HTR-8/SVneo (cell line): ENCODE results near the gene EIF4G3.
"Not testable (repeated sequence)": the region's sequence is repeated elsewhere in the genome, so short reads cannot be mapped to it uniquely, and the experiment has no call there.

Experiments
- DNase-seq: peaks from one replicate; pipeline ENCODE4 v3.0.0; 2011; ENCODE audit warnings: low spot score, mixed read lengths; ENCODE audit not compliant: insufficient read length
- FAIRE-seq: peaks from 2 replicates; lab custom pipeline; 2011; peaks lifted over from hg19 to GRCh38; lab: Jason Lieb, UNC

EIF4G3 gene

DNA sequence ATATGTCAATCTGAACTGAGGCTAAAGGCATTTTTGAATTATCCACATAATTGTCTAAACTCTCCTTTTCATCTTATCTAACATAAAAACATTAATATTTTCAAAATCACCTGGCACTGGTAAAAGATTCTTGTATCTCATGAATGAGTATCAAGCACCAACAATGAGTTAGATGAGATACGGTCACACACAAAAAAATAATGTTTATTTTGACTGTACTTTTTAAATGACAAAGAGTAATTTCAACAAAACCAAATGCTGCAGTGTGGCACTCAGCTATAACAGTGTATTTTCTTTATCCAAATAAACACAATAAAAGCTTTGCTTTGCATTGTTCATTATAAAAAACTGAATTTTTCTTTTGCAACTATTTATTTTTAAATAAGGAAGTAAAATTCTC is 59.5 kb downstream of the EIF4G3 start:
- no peak for FAIRE-seq

DNA sequence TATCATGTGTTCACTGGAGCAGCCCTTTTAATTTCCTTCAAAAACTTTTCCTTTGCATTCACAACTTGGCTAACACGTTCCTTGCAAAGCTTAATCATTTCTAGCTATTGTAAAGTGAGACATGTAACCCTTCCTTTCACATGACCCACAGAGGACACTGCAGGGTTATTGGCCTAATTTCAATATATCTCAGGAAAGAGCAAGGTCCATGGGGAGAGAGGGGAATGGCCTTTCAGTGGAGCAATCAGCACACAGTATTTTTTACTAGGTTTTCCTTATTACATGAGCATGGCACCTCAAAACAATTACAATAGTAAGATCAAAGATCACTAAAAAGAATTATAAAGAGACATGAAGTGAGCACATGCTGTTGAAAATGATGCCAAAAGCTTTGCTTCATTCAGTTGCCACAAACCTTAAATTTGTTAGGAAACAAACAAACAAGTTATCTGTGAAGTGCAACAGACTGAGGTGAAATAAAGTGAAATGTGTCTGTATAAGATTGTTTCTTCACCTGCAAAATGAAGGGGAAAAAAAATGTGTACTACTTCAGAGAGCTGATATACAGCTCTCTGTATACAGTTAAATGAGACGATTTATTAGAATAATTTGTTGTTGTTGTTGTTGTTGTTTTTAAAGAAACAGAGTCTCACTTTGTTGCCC is 61.5 kb downstream of the EIF4G3 start:
- FAIRE-seq (no peak), DNase-seq (no peak)

More for the DNA sequence above, 59.5 kb downstream of the EIF4G3 start:
- no peak for DNase-seq

DNA sequence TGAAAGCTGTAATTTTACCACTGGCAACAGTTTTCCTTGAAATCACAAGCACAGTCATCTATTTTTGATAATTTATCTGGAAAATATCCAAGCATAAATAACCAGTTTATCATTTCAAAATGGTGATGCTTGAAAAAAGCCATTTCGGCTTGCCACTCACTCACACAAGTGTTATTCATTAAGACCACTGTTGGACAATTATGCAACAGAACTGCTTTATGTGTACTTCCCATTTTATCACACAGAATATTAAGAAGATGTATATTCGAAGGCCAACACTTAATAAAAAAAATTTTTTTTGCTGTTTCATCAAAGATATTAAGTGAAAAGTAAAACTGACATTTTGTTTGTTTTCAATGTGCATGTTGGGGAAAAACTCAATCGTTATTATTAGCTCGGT is 62.3 kb downstream of the EIF4G3 start:
- DNase-seq (no peak), FAIRE-seq (no peak)

DNA sequence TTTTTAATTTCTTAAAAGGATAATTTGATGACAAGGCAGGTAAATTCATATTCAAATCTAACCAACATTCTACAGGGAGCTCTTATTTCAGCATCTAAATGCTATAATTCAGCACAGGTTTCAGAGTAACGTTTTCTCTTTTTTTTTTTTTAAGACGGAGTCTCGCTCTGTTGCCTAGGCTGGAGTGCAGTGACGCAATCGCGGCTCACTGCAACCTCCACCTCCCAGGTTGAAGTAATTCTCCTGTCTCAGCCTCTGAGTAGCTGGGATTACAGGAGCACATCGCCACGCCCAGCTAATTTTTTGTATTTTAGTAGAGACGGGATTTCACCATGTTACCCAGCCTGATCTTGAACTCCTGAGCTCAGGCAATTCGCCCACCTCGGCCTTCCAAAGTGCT is 66.5 kb downstream of the EIF4G3 start:
- no peak for DNase-seq
- FAIRE-seq, result no peak

DNA sequence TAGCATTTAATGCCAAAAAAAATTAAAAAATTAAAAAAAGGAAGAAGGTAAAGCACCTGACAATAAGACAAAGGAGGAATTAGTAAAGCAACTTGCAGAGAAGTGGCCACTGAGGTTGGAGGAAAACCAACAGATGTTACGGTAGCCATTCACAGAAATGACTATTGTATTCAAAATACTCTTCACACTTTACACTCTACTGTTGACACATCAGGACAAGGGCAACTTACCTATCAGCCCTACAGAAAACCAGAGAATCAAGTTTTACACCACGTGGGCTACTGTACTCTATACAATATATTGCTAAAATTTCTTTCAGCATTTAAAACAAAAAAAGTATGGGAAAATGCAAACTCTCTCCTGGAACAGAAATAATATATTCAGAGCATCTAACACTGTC is 70.0 kb downstream of the EIF4G3 start:
- no peak for DNase-seq
- no peak for FAIRE-seq

DNA sequence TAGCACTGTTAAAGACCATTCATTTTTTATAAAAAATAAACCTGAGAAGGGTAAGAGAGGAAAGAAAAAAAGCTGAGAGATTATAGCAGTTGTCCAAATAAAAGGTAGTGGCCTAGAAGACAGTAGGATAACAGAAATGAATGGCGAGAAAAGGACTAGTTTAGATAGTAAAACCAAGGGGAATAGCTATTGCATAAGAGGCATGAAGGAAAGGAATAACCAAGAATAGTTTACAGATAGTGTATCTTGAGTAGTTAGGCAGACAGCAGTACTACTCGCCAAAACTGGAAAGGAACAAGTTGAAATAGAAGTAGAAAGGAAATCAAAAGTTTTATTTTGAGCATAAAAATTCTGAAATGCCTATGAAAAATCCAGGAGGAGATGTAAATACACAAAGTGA is 70.5 kb downstream of the EIF4G3 start:
- DNase-seq (no peak), FAIRE-seq (no peak)

DNA sequence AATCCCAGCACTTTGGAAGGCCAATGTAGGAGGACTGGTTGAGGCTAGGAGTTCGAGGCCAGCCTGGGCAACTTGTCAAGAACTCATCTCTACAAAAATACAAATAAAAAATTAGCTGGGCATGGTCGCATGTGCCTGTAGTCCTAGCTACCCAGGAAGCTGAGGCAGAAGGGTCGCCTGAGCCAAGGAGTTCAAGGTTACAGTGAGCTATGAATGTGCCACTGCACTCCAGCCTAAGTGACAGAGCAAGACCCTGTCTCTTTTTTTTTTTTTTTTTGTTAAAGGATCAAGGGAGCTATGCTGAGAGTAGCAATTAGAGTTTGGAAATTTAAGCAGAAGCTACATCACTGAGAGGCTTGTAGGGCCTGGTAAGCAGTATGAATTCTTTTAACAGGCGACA is 70.9 kb downstream of the EIF4G3 start:
- DNase-seq (no peak), FAIRE-seq (no peak)

DNA sequence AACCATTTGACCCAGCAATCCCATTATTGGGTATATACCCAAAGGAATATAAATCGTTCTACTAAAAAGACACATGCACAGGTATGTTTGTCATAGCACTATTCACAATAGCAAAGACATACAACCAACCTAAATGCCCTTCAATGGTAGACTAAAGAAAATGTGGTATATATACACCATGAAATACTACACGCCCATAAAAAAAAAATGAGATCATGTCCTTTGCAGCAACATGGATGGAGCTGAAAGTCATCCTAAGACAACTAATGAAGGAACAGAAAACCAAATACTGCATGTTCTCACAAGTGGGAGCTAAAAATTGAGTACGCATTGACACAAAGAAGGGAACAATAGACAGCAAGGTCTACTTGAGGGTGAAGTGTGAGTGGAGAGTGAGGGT is 72.0 kb downstream of the EIF4G3 start:
- no peak for DNase-seq
- FAIRE-seq, result no peak

DNA sequence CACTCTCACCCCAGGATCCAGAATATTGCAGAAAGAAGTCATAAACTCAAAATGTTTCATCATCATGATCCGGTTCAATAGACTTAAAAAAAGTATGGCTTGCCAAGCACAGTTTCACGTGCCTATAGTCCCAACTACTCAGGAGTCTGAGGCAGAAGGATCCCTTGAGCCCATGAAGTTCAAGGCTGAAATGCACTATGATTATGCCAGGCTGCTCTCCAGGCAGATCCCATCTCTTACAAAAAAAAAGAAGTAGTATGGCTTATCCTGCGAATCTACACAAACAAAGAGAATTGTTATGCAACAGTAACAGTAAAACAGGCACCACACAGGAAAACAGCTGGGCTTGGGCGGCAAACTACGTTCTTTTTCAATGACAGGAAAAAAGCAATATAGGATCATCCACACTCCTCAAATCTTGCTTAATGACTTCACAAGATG is 76.2 kb downstream of the EIF4G3 start:
- FAIRE-seq (no peak), DNase-seq (no peak)

DNA sequence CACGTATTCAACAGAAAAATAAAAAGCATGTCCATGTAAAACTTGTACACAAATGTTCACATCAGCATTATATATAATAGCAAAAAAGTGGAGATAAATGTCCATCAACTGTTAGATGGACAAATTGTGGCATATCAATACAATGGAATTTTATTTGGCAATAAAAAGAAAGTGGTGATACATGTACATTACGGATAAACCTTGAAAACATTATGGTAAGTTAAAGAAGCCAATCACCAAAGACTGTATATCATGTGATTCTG is 76.9 kb downstream of the EIF4G3 start:
- DNase-seq, result no peak
- no peak for FAIRE-seq

DNA sequence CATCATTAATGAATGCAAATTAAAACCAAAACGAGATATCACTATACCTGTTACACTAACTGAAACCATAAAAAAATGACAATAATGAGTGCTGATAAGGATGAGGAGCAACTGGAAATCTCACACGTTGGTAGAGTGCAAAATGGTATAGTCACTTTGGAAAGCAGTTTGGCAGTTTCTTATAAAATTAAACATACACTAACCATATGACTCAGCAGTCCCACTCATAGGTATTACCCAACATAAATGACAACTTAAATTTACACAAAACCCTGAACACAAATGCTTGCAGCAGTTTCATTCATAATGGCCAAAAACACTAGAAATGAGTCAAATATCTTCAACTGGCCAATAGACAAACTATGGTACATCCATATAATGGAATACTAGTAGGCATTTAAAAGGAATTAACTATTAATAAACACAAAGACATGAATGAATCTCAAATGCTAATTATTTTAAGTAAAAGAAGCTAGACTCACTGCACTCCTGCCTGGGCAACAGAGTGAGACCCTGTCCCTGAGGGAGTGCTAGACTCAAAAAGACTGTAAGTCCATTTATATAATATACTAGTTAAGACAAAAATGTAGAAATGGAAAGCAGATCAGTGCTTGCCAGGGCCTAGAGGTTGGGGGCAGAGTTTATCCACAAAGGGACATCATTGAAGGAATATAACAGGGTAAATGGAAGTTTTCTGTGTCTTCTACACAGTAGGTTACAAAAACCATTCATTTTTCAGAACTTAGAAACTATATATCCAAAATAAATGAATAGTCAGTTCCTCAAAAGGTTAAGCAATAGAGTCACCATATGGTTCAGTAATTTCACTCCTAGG is 77.4 kb downstream of the EIF4G3 start:
- FAIRE-seq, result no peak
- DNase-seq, result no peak

DNA sequence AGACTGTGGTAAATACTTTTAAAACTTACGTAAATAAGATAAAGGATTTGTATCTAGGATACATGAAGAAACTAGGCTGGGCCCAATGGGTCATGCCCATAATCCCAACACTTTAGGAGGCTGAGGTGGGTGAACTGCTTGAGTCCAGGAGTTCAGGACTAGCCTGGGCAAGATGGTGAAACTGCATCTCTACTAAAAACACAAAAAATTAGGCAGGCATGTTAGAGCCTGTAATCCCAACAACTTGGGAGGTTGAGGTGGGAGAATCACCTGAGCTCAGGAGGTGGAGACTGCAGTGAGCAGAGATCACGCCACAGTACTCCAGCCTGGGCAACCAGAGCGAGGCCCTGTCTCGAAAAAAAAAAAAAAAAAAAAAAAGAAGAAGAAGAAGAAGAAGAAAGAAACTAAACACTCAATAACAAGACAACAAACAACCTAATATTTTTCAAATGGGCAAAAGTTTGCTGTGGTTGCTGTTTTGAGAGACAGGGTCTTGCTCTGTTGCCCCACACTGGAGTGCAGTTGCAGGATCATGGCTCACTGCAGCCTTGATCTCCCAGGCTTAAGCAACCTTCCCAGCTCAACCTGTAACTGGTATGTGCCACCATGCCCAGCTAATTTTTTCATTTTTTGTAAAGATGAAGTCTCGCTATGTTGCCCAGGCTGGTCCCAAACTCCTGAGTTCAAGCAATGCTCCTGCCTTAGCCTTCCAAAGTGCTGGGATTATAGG is 78.3 kb downstream of the EIF4G3 start:
- FAIRE-seq, result no peak
- no peak for DNase-seq

DNA sequence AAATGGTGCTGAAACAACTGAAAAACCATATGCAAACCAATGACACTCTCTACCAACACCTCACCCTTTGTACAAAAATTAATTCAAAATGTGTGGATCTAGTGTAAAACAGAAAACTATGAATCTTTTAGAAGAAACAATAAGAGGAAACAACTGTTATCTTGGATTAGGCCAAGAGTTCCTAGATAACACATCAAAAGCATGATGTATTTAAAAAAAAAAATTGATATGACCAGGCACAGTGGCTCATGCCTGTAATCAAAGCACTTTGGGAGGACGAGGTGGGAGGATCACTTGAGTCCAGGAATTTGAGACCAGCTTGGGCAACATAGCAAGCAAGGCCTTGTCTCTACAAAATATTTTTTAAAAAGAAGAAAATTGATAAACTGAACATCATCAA is 79.0 kb downstream of the EIF4G3 start:
- FAIRE-seq (no peak), DNase-seq (no peak)

DNA sequence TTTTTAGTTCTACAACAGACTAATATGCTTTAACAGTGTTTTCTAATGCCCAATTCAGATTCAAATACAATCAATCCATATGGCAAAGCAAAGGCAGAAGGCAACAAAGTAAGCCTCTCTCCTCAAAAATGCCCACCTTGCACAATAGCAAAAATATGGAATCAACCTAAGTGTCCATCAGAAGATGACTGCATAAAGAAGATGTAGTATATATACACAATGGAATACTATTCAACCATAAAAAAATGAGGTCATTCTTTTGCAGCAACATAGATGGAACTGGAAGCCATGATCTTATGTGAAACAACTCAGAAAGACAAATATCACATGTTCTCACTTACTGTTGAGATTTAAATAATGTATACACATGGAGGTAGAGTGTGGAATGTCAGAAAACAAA is 80.7 kb downstream of the EIF4G3 start:
- FAIRE-seq (no peak), DNase-seq (no peak)

DNA sequence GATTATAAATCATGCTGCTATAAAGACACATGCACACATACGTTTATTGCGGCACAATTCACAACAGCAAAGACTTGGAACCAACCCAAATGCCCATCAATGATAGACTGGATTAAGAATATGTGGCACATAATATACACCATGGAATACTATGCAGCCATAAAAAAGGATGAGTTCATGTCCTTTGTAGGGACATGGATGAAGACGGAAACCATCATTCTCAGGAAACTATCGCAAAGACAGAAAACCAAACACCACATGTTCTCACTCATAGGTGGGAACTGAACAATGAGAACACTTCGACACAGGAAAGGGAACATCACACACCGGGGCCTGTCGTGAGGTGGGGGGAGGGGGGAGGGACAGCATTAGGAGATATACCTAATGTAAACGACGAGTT is 82.4 kb downstream of the EIF4G3 start:
- FAIRE-seq, DNase-seq: not testable (repeated sequence)

DNA sequence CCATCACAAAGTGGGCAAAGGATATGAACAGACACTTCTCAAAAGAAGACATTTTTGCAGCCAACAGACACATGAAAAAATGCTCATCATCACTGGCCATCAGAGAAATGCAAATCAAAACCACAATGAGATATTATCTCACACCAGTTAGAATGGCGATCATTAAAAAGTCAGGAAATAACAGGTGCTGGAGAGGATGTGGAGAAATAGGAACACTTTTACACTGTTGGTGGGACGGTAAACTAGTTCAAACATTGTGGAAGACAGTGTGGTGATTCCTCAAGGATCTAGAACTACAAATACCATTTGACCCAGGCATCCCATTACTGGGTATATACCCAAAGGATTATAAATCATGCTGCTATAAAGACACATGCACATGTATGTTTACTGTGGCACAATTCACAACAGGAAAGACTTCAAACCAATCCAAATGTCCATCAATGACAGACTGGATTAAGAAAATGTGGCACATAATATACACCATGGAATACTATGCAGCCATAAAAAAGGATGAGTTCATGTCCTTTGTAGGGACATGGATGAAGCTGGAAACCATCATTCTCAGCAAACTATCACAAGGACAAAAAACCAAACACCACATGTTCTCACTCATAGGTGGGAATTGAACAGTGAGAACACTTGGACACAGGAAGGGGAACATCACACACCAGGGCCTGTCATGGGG is 83.3 kb downstream of the EIF4G3 start:
- not testable (repeated sequence) for DNase-seq, FAIRE-seq

DNA sequence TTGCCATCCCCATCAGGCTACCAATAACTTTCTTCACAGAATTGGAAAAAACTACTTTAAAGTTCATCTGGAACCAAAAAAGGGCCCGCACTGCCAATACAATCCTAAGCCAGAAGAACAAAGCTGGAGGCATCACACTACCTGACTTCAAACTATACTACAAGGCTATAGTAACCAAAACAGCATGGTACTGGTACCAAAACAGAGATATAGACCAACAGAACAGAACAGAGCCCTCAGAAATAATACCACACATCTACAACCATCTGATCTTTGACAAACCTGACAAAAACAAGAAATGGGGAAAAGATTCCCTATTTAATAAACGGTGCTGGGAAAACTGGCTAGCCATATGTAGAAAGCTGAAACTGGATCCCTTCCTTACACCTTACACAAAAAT is 84.2 kb downstream of the EIF4G3 start:
- not testable (repeated sequence) for DNase-seq, FAIRE-seq

DNA sequence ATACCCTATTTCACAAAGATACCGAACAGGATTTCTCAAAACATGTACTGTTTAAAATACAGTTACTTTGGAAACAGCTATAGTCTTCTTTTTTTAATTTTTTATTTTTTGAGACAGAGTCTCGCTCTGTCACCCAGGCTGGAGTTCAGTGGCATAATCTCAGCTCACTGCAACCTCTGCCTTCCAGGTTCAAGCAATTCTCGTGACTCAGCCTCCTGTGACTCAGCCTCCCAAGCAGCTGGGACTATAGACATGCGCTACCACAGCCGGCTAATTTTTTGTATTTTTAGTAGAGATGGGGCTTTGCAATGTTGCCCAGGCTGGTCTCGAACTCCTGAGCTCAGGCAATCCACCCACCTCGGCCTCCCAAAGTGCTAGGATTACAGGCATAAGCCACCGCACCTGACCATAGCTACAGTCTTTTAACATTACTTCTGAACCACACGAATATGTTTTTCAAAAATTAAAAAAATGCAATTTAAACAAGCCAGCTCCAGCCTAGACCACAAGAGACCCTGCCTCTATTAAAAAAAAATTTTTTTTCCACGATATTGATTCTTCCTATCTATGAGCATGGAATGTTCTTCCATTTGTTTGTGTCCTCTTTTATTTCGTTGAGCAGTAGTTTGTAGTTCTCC is 85.5 kb downstream of the EIF4G3 start:
- FAIRE-seq, DNase-seq: not testable (repeated sequence)

DNA sequence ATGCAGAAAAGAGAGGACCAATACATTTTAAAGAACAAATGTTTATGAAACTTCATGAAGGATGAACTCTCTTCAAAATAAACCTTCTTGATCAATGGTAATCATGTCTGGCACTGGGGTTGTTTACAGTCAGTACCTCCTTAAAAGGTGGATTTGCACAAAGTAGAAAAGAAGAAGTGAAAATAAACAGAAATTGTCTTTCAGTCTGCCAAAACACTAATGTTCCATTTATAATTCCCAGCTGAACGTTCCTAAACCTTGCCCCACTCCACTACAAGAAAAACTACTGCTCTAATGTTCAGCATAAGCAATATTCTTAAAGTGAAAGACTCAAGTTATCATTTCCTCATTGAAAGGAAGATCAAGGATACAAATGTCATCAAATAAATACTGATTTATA is 86.2 kb downstream of the EIF4G3 start:
- FAIRE-seq (no peak), DNase-seq (no peak)

DNA sequence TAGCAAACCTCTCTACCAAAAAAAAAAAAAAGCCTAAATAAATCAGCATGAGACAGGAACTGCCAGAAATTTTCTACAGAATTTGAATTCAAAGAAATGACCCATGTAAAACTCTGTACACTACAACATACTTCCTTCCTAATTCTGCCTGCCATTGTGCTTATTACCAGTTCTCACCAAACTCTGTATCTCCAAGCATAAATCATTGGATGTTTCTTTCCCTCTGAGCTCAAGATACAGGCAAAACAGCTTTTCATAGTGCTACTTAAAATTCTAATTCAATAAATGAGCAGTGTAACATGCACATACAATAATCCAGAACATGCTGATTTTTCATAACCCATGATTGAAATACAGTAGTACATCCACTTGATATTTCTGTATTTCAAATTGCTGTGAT is 87.0 kb downstream of the EIF4G3 start:
- FAIRE-seq, result no peak
- no peak for DNase-seq
